Measurements from ENCODE around the gene CBX7.

CBX7 gene

GRCh38 chr22:39091126-39092081, 61.1 kb downstream of the CBX7 start:
- no peak for DNase-seq (ENCODE audit: low spot score)

GRCh38 chr22:39090426-39091064, 61.9 kb downstream of the CBX7 start:
- DNase-seq (ENCODE audit: low spot score): no peak

GRCh38 chr22:39089928-39090327, 62.6 kb downstream of the CBX7 start:
- no peak for DNase-seq (ENCODE audit: low spot score)

GRCh38 chr22:39088685-39089032, 63.8 kb downstream of the CBX7 start:
- DNase-seq (ENCODE audit: low spot score): no peak

- DNase-seq (ENCODE audit: low spot score): no peak
Observed at GRCh38 chr22:39087881-39088684, 64.4 kb downstream of the CBX7 start.

- DNase-seq (ENCODE audit: low spot score): no peak
Observed at GRCh38 chr22:39087098-39087497, 65.4 kb downstream of the CBX7 start.

- DNase-seq (ENCODE audit: low spot score): no peak
Observed at GRCh38 chr22:39084666-39085065, 67.8 kb downstream of the CBX7 start.

GRCh38 chr22:39083212-39084165, 69.0 kb downstream of the CBX7 start:
- no peak for DNase-seq (ENCODE audit: low spot score)

- no peak for DNase-seq (ENCODE audit: low spot score)
Observed at GRCh38 chr22:39081598-39081997, 70.9 kb downstream of the CBX7 start.

- DNase-seq (ENCODE audit: low spot score): no peak
Observed at GRCh38 chr22:39081016-39081415, 71.5 kb downstream of the CBX7 start.
